ACC112 (cell line): ENCODE results near the gene ATXN10.

ENCODE experiments used
- H2AFZ ChIP-seq: fragments of 200-600 bp; sonication (generic); one replicate; pipeline ENCODE4 v1.6.0; 2017; ENCODE audit warnings: antibody characterized with exemption, low read length; ENCODE audit not compliant: unreplicated experiment
- H3K27ac ChIP-seq: fragments of 200-600 bp; sonication (generic); 2 replicates; pipeline ENCODE4 v1.5.1; 2014; ENCODE audit warnings: low read depth, mild to moderate bottlenecking, antibody characterized with exemption, low read length, moderate library complexity
- H3K27me3 ChIP-seq: fragments of 200-600 bp; sonication (generic); 2 replicates; pipeline ENCODE4 v1.6.1; 2014; ENCODE audit warnings: mild to moderate bottlenecking, antibody characterized with exemption, low read length, moderate library complexity, mixed read lengths; ENCODE audit not compliant: insufficient read depth
- H3K36me3 ChIP-seq: fragments of 200-600 bp; sonication (generic); 2 replicates; pipeline ENCODE4 v1.6.1; 2016; ENCODE audit warnings: mild to moderate bottlenecking, antibody characterized with exemption, low read length, moderate library complexity, mixed read lengths; ENCODE audit not compliant: insufficient read depth
- H3K4me1 ChIP-seq: fragments of 200-600 bp; sonication (generic); one replicate; pipeline ENCODE4 v1.6.1; 2016; ENCODE audit warnings: low read length, mixed read lengths; ENCODE audit not compliant: insufficient read depth, unreplicated experiment, control insufficient read depth
- H3K4me3 ChIP-seq: fragments of 200-600 bp; sonication (generic); 2 replicates; pipeline ENCODE4 v1.5.1; 2014; ENCODE audit warnings: mild to moderate bottlenecking, low read depth, low read length
- H3K79me2 ChIP-seq: fragments of 200-600 bp; sonication (generic); one replicate; pipeline ENCODE4 v1.6.0; 2016; ENCODE audit warnings: low read length; ENCODE audit not compliant: control insufficient read depth, unreplicated experiment, insufficient read depth

Gene ATXN10

DNA sequence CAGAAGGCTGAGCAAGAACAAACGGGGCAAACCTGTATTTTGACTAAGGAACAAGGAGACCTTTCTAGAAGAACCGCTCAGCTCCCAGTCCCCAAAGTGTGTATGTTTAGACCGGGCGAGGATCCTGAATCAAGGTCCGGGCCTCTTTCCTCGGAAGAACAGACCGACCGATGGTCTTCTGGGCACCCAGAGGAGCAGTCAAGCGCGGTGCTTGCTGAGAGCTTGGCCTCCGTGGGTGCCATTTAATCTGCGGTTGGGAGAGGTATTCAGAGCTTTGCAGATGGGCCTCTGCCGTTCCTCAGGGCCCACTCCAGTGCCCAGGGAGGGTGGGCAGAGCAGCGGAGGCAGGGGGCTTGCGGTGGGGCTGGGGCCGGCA lies 26.5 kb upstream of the ATXN10 start:
- Histone ChIP-seq H3K4me3 (no peak overlapping the region), H2AFZ (no peak overlapping the region), H3K27me3 (no peaks in the 10 kb centered on the region), H3K79me2 (no peaks in the 10 kb centered on the region), H3K36me3 (no peaks in the 10 kb centered on the region), H3K4me1 (no peaks in the 10 kb centered on the region), H3K27ac (no peak overlapping the region)

DNA sequence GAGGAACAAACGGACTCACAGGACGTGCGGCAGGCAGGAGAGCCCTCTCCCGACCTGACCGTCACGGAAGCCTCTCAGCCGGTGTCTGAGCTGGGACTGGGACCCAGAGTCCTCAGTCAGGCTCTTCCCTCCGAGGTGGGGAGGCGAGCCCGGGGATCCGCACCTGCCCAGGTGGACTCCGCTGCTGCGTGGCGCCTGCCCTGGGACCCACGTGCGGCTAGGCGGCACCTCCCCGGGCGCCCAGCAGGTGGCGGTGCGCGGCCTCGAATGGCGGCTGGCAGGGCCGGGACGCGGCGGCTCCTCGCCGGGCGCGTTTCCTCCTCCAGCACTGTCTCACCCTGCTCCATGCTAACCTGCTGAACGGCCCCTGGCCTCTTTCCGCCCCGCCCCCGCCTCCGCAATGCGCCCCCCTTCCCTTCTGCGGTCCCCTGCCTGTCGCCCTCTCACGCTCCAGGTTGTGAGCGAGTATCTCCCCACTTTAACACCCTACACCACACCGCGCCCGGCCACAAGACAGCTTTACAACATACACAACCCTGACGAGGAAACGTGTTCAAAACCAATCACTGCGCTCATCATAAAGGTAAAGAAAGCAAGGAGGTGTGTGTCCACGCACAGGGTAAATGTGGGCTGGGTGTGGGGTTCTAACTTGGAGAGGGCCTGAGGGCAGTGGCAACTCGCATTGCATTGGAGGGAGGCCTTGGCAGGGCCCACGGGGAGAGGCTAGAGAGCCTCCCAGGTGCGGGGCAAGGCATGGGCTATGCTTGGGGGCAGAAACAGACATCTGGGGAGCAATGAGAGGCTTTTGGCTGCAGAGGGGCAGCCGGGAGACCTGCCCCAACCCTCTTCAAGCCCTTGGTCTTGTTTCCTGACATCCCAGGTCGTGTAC lies 25.9 kb upstream of the ATXN10 start:
- no peak overlapping the region for H3K4me3 ChIP-seq
- no peaks in the 10 kb centered on the region for H3K79me2 ChIP-seq
- H3K27me3 ChIP-seq = no peaks in the 10 kb centered on the region
- no peaks in the 10 kb centered on the region for H3K4me1 ChIP-seq
- H3K27ac ChIP-seq = no peak overlapping the region
- no peak overlapping the region for H2AFZ ChIP-seq
- H3K36me3 ChIP-seq = no peaks in the 10 kb centered on the region

- Histone ChIP-seq H3K27me3 (no peaks in the 10 kb centered on the region), H3K79me2 (no peaks in the 10 kb centered on the region), H3K27ac (no peak overlapping the region), H3K4me3 (no peak overlapping the region), H3K4me1 (no peaks in the 10 kb centered on the region), H2AFZ (no peak overlapping the region), H3K36me3 (no peaks in the 10 kb centered on the region)
These were observed 24.0 kb upstream of the ATXN10 start for GRCh38 chr22:45647532-45648225.

GRCh38 chr22:45648301-45649117 lies 23.1 kb upstream of the ATXN10 start:
- Histone ChIP-seq H2AFZ (no peak overlapping the region), H3K27ac (no peak overlapping the region), H3K36me3 (no peaks in the 10 kb centered on the region), H3K4me1 (no peaks in the 10 kb centered on the region), H3K4me3 (no peak overlapping the region), H3K27me3 (no peaks in the 10 kb centered on the region), H3K79me2 (no peaks in the 10 kb centered on the region)

GRCh38 chr22:45649809-45650208 lies 21.8 kb upstream of the ATXN10 start:
- no peak overlapping the region for H3K4me3 ChIP-seq
- H3K36me3 ChIP-seq = no peaks in the 10 kb centered on the region
- no peaks in the 10 kb centered on the region for H3K27me3 ChIP-seq
- H2AFZ ChIP-seq = no peak overlapping the region
- no peaks in the 10 kb centered on the region for H3K79me2 ChIP-seq
- no peaks in the 10 kb centered on the region for H3K4me1 ChIP-seq
- no peak overlapping the region for H3K27ac ChIP-seq

- H3K27ac ChIP-seq = no peak overlapping the region
- H3K4me1 ChIP-seq = no peaks in the 10 kb centered on the region
- no peak overlapping the region for H2AFZ ChIP-seq
- H3K36me3 ChIP-seq = no peaks in the 10 kb centered on the region
- H3K4me3 ChIP-seq = no peak overlapping the region
- no peaks in the 10 kb centered on the region for H3K79me2 ChIP-seq
- no peaks in the 10 kb centered on the region for H3K27me3 ChIP-seq
These were observed 20.9 kb upstream of the ATXN10 start for GRCh38 chr22:45650721-45651120.

GRCh38 chr22:45651931-45652528 lies 19.6 kb upstream of the ATXN10 start:
- Histone ChIP-seq H3K36me3 (no peaks in the 10 kb centered on the region), H3K4me3 (no peak overlapping the region), H3K4me1 (no peaks in the 10 kb centered on the region), H2AFZ (no peak overlapping the region), H3K27ac (no peak overlapping the region), H3K79me2 (no peaks in the 10 kb centered on the region), H3K27me3 (no peaks in the 10 kb centered on the region)

DNA sequence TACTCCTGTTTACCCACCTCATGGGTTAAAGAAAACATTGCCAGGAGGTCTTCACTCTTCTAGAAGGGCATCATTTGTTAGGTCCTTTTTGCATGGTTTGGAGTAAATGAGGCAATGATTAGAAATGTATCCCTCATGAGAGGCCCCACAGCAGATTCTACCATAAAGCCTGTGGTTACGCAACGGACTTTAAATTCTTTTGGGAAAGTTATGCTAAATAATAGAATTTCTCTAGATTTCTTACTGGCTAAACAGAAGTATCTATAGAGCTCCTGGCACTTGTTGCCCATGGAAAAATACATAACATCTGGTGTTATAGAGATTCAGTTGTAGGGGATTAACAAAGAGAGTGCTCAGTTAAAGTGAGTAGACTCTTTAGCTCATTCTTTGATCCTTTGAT lies 15.1 kb upstream of the ATXN10 start:
- Histone ChIP-seq H3K4me1 (no peaks in the 10 kb centered on the region), H3K27me3 (no peaks in the 10 kb centered on the region), H3K79me2 (no peaks in the 10 kb centered on the region), H3K27ac (no peak overlapping the region), H3K36me3 (no peaks in the 10 kb centered on the region), H2AFZ (no peak overlapping the region), H3K4me3 (no peak overlapping the region)

DNA sequence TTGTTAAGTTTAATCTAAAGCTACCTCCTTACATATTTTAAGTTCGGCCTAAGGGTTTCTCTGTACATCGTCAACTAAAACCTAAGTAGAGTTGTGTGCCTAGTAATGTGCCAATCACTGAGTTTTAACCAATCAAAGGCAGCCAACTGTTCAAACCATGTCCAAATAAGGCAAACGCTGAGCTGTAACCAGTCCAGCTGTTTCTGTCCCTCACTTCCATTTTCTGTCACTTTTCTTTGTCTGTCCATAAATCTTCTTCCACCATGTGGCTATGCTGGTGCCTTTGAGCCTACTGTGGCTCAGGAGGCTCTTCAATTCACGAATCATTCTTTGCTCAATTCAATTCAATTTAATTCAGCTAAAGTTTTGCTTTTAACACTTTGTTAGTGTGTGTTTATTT lies 13.9 kb upstream of the ATXN10 start:
- Histone ChIP-seq H3K27ac (no peak overlapping the region), H3K27me3 (no peaks in the 10 kb centered on the region), H3K79me2 (no peaks in the 10 kb centered on the region), H2AFZ (no peak overlapping the region), H3K36me3 (no peaks in the 10 kb centered on the region), H3K4me3 (no peak overlapping the region), H3K4me1 (no peaks in the 10 kb centered on the region)

- Histone ChIP-seq H3K79me2 (no peaks in the 10 kb centered on the region), H3K36me3 (no peaks in the 10 kb centered on the region), H3K4me3 (no peak overlapping the region), H3K27me3 (no peaks in the 10 kb centered on the region), H3K4me1 (no peaks in the 10 kb centered on the region), H2AFZ (no peak overlapping the region), H3K27ac (no peak overlapping the region)
These were observed 7.4 kb upstream of the ATXN10 start for GRCh38 chr22:45664136-45664646.
